Activated CD4-positive, alpha-beta T cell treated with anti-CD3 and anti-CD28 coated beads, Interleukin-2, amount 10 ng/mL, durations not matched to agents 24 days and 14 days (primary cell): ENCODE results near the gene KCND3. TPM values are rescaled to one million over a fixed set of nuclear protein-coding genes. Genes with fewer than 3 reads are reported as not detected.

Source experiments
- DNase-seq: peaks from one replicate; pipeline ENCODE4 v3.0.0; 2022
- H3K27ac Mint-ChIP-seq: one replicate; pipeline ENCODE4 v1.8.0; 2022; ENCODE audit warnings: mild to moderate bottlenecking, mixed read lengths
- H3K27me3 Mint-ChIP-seq: one replicate; pipeline ENCODE4 v1.8.0; 2022; ENCODE audit warnings: mixed read lengths
- H3K36me3 Mint-ChIP-seq: one replicate; pipeline ENCODE4 v1.8.0; 2022; ENCODE audit warnings: low read depth, mild to moderate bottlenecking, mixed read lengths
- H3K4me1 Mint-ChIP-seq: one replicate; pipeline ENCODE4 v1.8.0; 2021; ENCODE audit warnings: mixed read lengths
- H3K4me3 Mint-ChIP-seq: one replicate; pipeline ENCODE4 v1.8.0; 2022; ENCODE audit warnings: mild to moderate bottlenecking, moderate library complexity, mixed read lengths
- H3K9me3 Mint-ChIP-seq: one replicate; pipeline ENCODE4 v1.8.0; 2021; ENCODE audit warnings: mixed read lengths
- intact Hi-C: fragments of 100-400 bp; cut with micrococcal nuclease; formaldehyde crosslinking; loops from one replicate; pipeline ENCODE4 v1.15.1; 2023
- total RNA-seq: library from RNA; stranded (reverse); gene quantifications from 2 replicates; pipeline ENCODE4 v1.2.3, GENCODE V29; 2022

KCND3 gene
- total RNA-seq, 1 donor from 2014 or later: not detected

DNA sequence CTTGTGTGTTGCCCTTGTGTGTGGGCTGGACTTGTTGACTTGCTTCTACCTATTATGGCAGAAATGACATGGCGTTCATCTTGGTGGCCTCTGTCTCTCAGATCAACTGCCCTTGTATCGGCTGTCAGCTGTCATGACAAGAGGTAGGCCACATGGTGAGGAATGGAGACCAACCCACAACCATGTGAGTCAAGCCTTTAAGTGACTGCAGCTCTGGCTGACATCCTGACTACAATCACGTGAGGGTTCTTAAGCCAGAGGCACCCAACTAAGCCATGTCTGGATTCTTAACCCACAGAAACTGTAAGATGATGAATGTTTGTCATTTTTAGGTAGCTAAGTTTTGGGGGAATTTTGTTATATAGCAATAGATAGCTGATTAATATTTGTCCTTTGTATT lies 82.1 kb downstream of the KCND3 start:
- intact Hi-C loops: no loop called here
- DNase-seq: no peak
- Mint-ChIP-seq H3K27ac (no peak overlapping the region), H3K4me1 (peaks cover 3% of the 10 kb centered on the region), H3K9me3 (no peaks in the 10 kb centered on the region), H3K27me3 (peaks cover 9% of the 10 kb centered on the region), H3K4me3 (no peak overlapping the region), H3K36me3 (no peaks in the 10 kb centered on the region)

DNA sequence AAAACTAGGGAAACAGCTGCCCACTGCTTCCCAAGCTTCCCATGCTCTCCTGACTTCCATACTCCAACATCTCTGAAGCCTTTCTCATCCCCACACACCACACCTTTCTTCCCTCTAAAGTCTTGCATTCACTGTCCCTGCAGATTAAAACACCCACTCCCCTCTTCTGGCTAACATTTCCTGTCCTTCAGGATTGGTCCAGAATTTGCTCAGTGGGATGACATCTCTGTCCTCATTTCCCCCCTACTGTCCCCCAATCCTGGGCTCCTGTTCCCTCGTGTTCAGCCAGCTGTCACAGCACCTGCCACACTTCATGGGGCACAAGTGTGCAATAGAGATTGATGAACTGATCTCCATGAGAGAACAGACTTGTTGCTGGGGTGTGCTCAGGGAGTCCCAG lies 82.7 kb downstream of the KCND3 start:
- peaks cover 9% of the 10 kb centered on the region for H3K27me3 Mint-ChIP-seq
- H3K27ac Mint-ChIP-seq: no peak overlapping the region
- peaks cover 3% of the 10 kb centered on the region for H3K4me1 Mint-ChIP-seq
- no peak overlapping the region for H3K4me3 Mint-ChIP-seq
- DNase-seq: no peak
- intact Hi-C loops: no loop called here
- H3K36me3 Mint-ChIP-seq: no peaks in the 10 kb centered on the region
- no peaks in the 10 kb centered on the region for H3K9me3 Mint-ChIP-seq

DNA sequence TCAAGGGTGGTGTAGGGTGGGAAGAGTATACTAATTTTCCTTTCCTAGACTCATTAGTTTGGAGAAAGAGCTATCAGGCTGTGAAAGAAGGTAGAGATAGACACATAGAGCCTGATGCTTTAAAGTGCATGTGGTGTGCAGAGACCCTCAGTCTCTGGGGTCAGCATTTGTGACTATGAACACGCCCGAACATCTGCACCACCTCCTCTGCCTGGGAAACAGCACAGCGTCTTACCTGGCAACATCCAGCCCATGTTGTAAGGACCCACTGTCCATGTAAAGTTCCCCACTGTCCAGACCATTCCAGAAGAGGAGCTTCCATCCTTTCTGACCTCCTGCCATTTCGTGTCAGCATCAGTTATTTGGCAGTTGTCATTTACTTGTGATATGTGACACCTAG lies 83.4 kb downstream of the KCND3 start:
- Mint-ChIP-seq H3K4me1 (peaks cover 3% of the 10 kb centered on the region), H3K27ac (no peak overlapping the region), H3K27me3 (peaks cover 9% of the 10 kb centered on the region), H3K36me3 (no peaks in the 10 kb centered on the region), H3K4me3 (no peak overlapping the region), H3K9me3 (no peaks in the 10 kb centered on the region)
- no peak for DNase-seq
- intact Hi-C loops: no loop called here

DNA sequence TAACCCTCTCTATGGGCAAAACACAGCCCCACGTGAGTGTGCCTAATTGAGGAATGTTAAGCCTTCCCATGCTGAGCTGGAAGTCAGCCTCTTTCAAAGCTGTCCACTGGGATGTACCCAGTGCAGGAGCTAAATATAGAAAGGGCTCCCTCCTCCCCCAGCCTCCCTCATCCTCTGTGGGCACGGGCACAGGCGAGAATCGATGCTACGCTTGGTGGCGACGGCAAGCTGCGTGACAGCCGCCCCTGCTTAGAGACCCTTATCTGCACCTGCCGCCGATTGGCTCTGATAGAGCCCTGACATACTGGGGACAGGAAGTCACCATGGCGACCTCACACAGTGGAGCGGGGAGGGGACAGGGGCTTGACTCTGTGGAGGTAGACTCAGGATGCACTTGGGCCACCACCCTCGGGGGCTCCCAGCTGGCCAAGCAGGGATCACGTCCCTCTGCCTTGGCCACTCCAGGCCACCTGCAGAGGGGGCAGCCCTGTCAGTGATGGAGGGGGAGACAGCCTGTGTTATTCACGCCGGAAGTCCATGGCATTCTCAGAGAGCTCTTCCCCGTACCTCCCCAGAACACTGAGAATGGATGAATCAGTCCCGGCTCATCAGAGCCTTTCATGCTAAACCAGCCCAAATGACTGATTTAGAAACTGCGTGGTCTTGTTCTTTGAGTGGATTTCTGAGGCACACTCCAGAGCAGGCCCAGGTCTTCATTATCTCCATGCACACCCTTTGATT lies 84.8 kb downstream of the KCND3 start:
- Mint-ChIP-seq H3K27ac (no peak overlapping the region), H3K36me3 (no peaks in the 10 kb centered on the region), H3K9me3 (no peaks in the 10 kb centered on the region), H3K27me3 (peaks cover 6% of the 10 kb centered on the region), H3K4me1 (peaks cover 3% of the 10 kb centered on the region), H3K4me3 (no peak overlapping the region)
- peak; percentile 60 for DNase-seq
- intact Hi-C loops: no loop called here

DNA sequence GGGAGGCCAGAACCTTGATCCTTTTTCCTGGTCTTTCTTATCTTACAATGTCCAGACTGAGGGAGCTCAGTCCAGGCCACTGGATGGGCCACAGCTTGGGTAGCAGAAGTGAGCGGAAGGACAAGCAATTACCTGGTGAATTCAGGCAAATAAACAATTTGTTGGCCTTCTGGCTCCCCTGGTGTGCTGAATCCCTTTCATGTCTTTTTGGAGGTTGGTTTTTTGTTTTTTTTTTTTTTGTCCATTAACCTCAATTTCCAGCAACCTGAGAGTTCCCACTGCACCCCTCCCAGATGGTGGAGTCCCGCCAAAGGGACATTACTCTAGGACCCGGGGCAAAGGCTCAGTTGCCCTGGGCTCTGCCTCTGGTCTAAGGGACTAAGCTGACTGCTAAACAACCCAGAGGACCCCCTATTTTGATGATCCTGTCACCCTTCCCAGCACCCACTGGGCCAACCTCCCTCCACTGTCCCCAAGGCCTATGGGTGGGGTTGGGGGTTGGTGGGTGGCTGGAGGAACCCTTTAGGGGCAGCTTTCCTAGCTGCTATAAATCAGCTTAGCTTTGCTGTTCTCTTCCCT lies 85.5 kb downstream of the KCND3 start:
- Mint-ChIP-seq H3K36me3 (no peaks in the 10 kb centered on the region), H3K9me3 (no peaks in the 10 kb centered on the region), H3K4me1 (peaks cover 3% of the 10 kb centered on the region), H3K4me3 (no peak overlapping the region), H3K27me3 (peaks cover 6% of the 10 kb centered on the region), H3K27ac (no peak overlapping the region)
- DNase-seq: no peak
- intact Hi-C loops: no loop called here

DNA sequence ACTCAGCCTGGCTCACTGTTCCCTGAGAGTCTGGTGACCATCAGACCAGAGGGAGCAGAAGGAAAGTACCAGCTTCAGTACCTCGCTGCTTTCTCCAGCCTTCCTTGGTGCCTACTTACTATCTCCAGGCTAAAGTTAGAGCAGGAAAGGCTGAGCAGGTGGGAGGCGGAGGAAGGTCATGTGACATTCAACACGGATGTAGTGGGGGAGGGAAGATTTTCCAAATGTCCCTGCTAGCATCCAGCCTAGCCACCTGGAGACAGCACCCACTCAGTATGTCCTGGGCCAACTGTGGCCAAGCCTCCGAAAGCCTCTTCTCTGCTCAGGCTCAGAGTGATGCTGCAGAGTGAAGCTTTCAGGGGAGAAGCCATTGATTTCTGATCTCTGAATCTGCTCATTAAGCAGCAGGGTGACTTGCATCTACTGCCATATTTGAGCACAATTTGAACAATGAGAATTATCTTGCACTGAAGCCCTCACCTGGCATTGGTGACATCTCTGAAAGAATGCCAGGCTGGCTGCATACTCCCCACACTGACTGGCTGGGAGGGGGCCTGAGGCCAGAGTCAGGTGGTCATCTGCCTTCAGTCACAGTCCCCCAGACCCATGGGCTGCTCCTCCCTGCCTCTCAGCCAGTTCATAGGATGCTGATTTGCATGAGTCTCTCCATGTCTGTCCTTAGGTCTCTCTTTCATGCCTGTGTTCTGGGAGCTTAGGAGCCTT lies 86.2 kb downstream of the KCND3 start:
- H3K27me3 Mint-ChIP-seq: peaks cover 6% of the 10 kb centered on the region
- H3K4me1 Mint-ChIP-seq: peaks cover 3% of the 10 kb centered on the region
- H3K4me3 Mint-ChIP-seq: no peak overlapping the region
- intact Hi-C loops: no loop called here
- no peak for DNase-seq
- no peaks in the 10 kb centered on the region for H3K36me3 Mint-ChIP-seq
- no peak overlapping the region for H3K27ac Mint-ChIP-seq
- no peaks in the 10 kb centered on the region for H3K9me3 Mint-ChIP-seq

DNA sequence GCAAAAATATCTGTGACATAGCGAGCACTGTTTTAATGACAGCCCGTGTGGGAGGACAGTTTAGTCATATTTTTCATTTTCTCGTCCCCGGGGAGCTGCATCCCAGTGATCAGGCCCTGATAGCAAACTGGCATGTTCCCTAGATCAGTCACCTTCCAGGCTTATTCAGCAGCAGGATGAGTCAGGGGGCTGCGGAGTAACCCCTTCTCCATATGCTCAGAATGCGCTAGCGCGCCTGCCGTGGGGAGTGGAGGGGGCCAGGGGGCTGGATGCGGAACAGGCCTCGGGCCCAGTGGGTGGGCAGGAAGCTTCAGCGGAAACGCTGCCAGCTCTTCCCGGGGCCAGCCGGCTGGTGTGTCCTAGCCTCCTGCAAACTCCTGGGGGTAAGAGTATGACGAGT lies 94.0 kb downstream of the KCND3 start:
- intact Hi-C loops: no loop called here
- H3K36me3 Mint-ChIP-seq: no peaks in the 10 kb centered on the region
- peaks cover 12% of the 10 kb centered on the region for H3K27me3 Mint-ChIP-seq
- H3K9me3 Mint-ChIP-seq: no peaks in the 10 kb centered on the region
- no peak overlapping the region for H3K4me3 Mint-ChIP-seq
- no peaks in the 10 kb centered on the region for H3K4me1 Mint-ChIP-seq
- no peak for DNase-seq
- H3K27ac Mint-ChIP-seq: no peak overlapping the region

DNA sequence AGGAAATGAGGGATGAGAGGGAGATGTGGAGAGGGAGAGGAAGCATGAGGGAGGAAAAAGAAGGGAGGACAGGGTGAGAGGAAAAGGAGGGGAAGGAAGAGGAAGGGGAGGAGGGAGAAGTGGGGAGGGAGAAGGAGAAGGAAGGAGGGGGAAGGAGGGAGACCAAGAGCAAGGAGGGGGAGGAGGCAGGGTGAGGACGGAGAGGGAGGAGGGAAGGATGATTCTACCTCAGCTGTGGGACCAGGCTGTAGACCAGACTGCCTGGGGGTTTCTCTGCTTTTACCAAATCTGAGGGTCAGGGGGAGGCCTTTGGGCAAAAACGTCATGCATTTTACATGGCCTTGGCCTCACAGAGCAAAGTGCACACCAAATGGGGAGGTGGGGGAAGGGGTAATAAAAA lies 94.5 kb downstream of the KCND3 start:
- no peaks in the 10 kb centered on the region for H3K36me3 Mint-ChIP-seq
- intact Hi-C loops: no loop called here
- no peak overlapping the region for H3K4me3 Mint-ChIP-seq
- H3K27ac Mint-ChIP-seq: no peak overlapping the region
- no peaks in the 10 kb centered on the region for H3K9me3 Mint-ChIP-seq
- H3K27me3 Mint-ChIP-seq: peaks cover 10% of the 10 kb centered on the region
- no peaks in the 10 kb centered on the region for H3K4me1 Mint-ChIP-seq
- no peak for DNase-seq

DNA sequence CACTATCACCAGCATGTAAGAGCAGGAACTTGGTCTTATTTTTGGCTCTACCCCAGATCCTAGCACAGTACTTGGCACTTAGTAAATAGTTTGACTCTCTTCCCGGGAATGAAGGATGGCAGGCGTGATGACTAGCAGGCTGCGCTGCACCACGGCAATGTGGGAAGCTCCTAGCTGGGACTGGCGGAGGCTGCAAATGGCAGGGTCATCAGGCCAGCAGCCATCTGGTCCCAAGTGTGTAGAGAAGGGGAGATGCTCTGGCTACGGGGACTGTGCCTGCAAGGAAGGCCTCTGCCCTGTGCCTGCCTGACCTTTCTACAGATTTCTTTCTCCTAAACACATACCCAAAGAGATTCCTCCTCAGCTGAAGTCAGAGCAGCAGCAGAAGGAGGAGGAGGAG lies 95.0 kb downstream of the KCND3 start:
- H3K27me3 Mint-ChIP-seq: peaks cover 9% of the 10 kb centered on the region
- H3K36me3 Mint-ChIP-seq: no peaks in the 10 kb centered on the region

DNA sequence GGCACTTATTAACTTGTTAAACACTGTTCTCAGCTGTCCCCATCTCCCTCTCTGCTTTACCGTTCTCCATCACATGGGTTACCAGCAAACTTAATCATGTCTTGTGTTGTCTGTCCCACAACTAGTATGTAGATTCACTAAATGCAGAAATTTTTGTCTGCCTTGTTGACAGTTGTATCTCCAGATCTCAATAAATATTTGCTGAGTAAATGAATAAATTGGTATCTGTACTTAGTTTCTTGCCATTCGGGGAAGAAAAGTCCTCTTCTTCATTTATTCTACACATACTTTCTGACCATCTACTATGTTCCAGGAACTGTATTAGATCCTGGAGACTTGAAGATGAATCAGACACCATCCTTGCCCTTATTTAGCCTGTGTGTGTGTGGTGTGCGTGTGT lies 97.9 kb downstream of the KCND3 start:
- Mint-ChIP-seq H3K27me3 (peaks cover 10% of the 10 kb centered on the region), H3K9me3 (no peaks in the 10 kb centered on the region), H3K36me3 (no peaks in the 10 kb centered on the region), H3K27ac (no peak overlapping the region), H3K4me1 (no peaks in the 10 kb centered on the region), H3K4me3 (no peak overlapping the region)
- DNase-seq: no peak
- intact Hi-C loops: no loop called here

More for the DNA sequence above, 95.0 kb downstream of the KCND3 start:
- no peaks in the 10 kb centered on the region for H3K4me1 Mint-ChIP-seq
- H3K9me3 Mint-ChIP-seq: no peaks in the 10 kb centered on the region
- intact Hi-C loops: no loop called here
- DNase-seq: no peak
- no peak overlapping the region for H3K27ac Mint-ChIP-seq
- H3K4me3 Mint-ChIP-seq: no peak overlapping the region

DNA sequence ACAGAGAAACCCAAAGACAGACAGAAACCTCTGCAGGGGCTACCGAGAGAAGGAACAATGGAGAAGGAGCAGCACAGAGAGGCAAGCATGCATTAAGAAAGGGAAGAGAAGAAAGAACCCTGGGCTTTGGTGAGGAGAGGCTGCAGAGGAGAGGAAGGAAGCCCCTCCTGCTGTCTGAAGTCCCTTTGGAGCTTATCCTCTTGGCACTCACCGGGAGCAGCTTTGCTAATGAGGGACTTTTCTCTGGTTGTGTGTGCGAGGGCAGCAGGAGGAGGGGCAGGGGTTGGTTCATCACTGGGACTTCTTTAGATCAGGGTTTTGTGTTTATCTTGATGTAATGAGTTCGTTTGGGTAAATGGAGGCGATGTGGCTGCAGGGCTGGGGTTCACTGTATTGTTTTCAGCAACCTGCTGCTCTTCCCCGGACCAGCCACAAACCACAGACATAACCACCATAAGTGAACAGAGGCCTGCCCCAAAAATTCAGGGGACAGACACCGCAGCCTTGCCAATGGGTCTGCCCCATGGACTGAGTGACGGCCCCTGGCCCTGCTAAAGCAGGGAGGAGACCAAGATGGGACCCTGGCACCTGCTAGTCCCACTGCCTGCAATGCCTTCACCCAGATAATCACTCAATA lies 100.6 kb downstream of the KCND3 start:
- no peaks in the 10 kb centered on the region for H3K4me1 Mint-ChIP-seq
- H3K27ac Mint-ChIP-seq: no peak overlapping the region
- H3K27me3 Mint-ChIP-seq: peaks cover 15% of the 10 kb centered on the region
- H3K4me3 Mint-ChIP-seq: no peak overlapping the region
- no peaks in the 10 kb centered on the region for H3K9me3 Mint-ChIP-seq
- DNase-seq: no peak
- intact Hi-C loops: no loop called here
- H3K36me3 Mint-ChIP-seq: no peaks in the 10 kb centered on the region

DNA sequence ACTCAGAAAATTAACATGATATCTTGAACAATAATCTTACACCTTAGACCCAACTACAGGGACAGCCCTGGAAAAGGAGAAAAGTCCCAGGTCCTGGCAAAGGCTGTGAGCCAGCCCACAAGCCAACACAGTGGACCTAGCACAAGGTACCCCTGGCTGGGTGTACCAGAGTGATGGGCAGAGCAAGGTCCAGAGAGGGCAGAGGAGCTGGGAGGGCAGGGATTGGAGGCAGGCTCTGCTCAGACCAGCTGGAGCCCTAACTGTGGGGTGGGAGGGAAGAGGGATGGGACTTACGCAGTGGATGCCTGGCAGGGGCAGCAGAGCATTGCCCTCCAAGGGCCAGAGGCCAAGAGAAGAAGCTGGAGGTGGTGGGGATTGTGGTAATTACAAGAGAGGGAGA lies 101.6 kb downstream of the KCND3 start:
- no peak for DNase-seq
- Mint-ChIP-seq H3K27ac (no peak overlapping the region), H3K4me1 (no peaks in the 10 kb centered on the region), H3K4me3 (no peak overlapping the region), H3K9me3 (no peaks in the 10 kb centered on the region), H3K36me3 (no peaks in the 10 kb centered on the region), H3K27me3 (peaks cover 15% of the 10 kb centered on the region)
- intact Hi-C loops: no loop called here

DNA sequence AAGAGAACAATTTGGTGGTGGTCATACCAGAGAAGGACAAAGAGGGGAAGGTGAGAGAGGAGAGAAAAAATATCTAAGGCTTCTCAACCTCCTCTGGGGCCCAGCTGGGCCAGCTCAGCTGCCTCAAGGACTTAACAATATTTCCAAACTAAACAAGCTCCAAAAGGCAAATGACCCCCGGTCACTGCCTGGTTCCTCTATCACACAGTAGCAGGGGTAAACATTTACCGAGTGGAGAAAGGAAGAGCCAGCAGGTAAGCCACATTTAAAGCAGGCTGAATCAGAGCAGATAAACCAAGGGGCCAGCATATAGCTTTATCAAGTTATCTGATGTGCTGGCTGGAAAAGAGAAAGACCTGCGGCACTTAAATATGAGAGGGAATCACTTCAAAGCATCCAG lies 102.1 kb downstream of the KCND3 start:
- no peak overlapping the region for H3K4me3 Mint-ChIP-seq
- intact Hi-C loops: no loop called here
- no peak for DNase-seq
- H3K27ac Mint-ChIP-seq: no peak overlapping the region
- H3K9me3 Mint-ChIP-seq: no peaks in the 10 kb centered on the region
- H3K36me3 Mint-ChIP-seq: no peaks in the 10 kb centered on the region
- H3K4me1 Mint-ChIP-seq: no peaks in the 10 kb centered on the region
- H3K27me3 Mint-ChIP-seq: peaks cover 15% of the 10 kb centered on the region

DNA sequence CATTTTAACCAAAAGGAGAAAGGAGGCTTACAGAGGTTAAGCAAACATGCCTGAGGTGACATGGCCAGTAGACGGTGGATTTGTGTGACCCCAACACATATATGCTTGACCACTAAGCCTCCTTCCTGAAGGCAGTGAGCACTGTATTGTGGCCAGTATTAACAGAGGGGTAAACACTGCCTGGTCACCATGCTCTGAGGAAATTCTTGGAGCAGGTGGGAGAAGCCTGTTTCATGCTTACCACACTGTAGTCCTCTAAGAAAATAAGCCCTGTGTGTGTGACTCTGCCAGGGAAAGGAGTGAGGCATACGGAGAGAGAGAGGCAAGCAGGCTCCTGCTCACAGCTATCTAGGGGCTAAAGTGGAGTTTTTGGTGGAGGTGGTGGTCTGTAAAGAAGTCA lies 102.7 kb downstream of the KCND3 start:
- no peak overlapping the region for H3K27ac Mint-ChIP-seq
- H3K36me3 Mint-ChIP-seq: no peaks in the 10 kb centered on the region
- no peaks in the 10 kb centered on the region for H3K4me1 Mint-ChIP-seq
- no peak overlapping the region for H3K4me3 Mint-ChIP-seq
- intact Hi-C loops: no loop called here
- DNase-seq: no peak
- no peaks in the 10 kb centered on the region for H3K9me3 Mint-ChIP-seq
- peaks cover 15% of the 10 kb centered on the region for H3K27me3 Mint-ChIP-seq
